GM21529 (cell line): Measurements from ENCODE around the gene C4B.
"Not testable (repeated sequence)": the region's sequence is repeated elsewhere in the genome, so short reads cannot be mapped to it uniquely, and the experiment has no call there.

Experiments
- ATAC-seq: cut with Tn5 transposase; IDR thresholded peaks from one replicate; pipeline ENCODE4 v1.9.1; 2021; ENCODE audit not compliant: unreplicated experiment

Gene C4B

GRCh38 chr6:32049736-32050135, 35.1 kb downstream of the C4B start:
- not testable (repeated sequence) for ATAC-seq

GRCh38 chr6:32050562-32050961, 36.0 kb downstream of the C4B start:
- ATAC-seq = no peak

- ATAC-seq = not testable (repeated sequence)
These were observed 38.0 kb downstream of the C4B start for GRCh38 chr6:32052626-32053025.

DNA sequence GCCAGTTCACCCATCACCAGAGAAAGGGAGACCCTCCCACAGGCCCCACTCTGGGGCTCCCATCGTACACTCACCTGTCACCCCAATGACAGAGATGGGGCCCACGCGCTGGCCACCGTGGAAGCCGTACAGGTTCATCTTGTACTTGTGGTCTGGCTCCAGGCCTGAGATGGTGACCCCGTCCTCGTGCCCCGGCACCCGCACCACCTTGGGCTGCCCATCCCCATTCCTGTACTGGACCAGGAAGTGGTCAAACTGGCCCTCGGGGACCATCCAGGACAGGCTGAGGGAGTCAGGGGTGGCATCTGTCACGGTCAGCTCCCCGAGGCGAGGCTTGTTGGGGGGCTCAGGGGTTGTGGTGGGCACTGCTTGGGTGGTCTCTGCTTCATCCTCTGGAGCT, 38.7 kb downstream of the C4B start:
- ATAC-seq = not testable (repeated sequence)

DNA sequence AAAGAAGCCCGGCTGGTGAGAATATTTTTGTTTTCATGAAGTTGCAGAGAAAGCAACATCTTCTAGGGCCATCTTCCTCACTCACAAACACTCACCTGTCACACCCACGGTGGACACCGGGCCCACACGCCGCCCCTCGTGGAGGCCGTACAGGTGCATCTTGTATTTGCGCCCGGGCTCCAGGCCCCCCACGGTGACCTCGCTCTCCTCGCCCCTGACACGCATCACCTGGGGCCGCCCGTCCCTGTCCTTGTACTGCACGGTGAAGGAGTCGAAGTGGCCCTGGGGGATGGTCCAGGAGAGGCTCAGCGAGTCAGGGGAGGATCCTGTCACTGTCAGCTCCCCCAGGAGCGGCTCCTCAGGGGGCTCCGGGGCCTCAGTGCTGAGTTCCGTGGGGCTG, 41.2 kb downstream of the C4B start:
- not testable (repeated sequence) for ATAC-seq

DNA sequence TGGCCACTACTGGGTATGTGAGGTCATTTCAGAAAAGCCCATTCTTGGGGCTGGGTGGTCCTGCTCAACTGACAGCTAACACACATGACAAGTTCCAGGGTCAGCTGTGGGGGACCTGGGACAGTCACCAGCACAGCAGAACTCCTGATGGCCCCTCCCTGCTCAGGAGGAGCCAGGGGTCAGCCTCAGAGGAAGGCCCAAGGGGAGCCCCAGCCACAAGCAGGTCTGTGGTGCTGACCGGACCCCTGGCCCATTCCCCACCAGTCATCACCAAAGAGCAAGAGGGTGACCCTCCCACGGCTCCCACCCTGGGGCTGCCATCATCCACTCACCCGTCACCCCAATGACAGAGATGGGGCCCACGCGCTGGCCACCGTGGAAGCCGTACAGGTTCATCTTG, 41.7 kb downstream of the C4B start:
- no peak for ATAC-seq

GRCh38 chr6:32057966-32058365, 43.4 kb downstream of the C4B start:
- ATAC-seq = no peak

DNA sequence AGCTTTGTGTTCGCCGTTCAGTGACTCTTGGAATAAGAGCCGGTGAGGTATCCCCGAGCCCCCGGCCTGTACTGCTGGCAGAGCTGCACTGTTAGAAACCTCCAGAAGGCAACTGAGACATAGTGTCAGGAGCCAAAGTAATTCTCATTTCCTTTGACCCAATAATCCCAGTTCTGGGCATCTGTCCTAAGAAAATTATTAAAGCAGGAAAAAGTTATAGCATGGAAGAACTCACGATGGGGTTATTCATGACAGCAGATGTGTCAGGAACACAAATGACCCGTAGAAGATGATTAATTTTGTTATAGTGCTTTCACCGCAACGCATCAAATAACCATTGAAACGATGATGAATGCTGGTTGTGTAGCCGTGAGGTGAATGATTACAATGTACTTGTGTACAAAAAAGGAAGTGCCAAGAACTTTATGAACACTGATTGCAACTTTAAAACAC, 43.9 kb downstream of the C4B start:
- no peak for ATAC-seq

GRCh38 chr6:32060966-32061655, 46.5 kb downstream of the C4B start:
- ATAC-seq = no peak

DNA sequence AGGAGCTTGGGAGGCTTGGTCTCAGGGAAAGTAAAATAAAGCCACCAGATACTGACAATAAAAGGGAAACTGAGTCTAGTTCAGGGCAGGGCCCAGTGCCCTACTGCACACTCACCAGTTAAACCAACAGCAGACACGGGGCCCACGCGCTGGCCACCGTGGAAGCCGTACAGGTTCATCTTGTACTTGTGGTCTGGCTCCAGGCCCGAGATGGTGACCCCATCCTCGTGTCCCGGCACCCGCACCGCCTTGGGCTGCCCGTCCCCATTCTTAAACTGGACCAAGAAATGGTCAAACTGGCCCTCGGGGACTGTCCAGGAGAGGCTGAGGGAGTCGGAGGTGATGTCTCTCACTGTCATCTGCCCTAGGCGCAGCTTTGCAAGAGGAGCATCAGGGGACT, 50.1 kb downstream of the C4B start:
- no peak for ATAC-seq

GRCh38 chr6:32067521-32067920, 52.9 kb downstream of the C4B start:
- ATAC-seq = not testable (repeated sequence)

- ATAC-seq = not testable (repeated sequence)
These were observed 53.7 kb downstream of the C4B start for GRCh38 chr6:32068315-32068714.

DNA sequence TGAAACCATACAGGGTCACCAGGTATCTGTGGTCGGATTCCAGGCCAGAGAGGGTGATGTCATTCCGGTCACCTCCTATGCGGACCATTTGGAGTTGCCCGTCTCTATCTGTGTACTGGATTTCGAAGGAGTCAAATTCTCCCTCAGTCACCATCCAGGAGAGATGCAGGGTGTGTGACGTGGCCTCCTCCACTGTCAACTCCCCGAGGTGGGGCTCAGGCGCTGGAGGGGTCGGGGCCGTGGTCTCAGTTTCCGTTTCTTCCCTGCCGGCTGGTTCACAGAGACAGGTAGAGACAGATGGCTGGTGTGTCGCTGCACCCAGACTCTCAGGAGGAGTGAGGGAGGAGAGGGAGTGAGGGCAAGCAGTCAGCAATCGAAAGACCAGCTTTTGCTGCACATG, 54.3 kb downstream of the C4B start:
- no peak for ATAC-seq

GRCh38 chr6:32069460-32069859, 54.9 kb downstream of the C4B start:
- ATAC-seq = no peak

DNA sequence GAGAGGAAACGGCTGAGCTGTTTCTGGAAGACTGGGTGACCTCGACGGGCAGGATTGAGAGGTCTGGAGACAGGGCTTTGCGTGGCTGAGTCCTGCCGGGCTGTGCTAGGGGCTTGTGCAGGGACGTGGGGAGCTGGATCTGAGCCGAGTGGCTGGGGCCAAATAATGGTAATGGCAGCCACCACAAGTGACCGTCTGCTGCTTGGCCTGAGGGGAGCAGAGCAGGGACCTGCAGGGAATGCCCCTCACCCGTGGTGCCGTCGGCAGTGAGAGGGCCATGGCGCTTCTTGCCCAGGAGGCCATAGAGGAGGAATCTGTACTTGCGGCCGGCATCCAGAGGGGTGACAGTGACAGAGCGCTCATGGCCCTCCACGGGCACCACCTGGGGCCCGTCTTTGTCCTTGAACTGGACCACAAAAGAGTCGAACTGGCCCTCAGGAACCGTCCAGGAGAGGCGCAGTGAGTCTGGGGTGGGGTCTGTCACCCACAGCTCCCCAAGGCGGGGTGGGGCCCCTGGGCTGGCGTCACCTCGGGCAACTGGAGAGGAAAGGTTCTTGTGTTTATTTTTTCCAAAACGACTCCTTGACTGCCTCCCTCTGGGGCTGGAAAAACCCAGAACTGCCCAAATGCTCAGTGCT, 55.4 kb downstream of the C4B start:
- ATAC-seq = no peak

DNA sequence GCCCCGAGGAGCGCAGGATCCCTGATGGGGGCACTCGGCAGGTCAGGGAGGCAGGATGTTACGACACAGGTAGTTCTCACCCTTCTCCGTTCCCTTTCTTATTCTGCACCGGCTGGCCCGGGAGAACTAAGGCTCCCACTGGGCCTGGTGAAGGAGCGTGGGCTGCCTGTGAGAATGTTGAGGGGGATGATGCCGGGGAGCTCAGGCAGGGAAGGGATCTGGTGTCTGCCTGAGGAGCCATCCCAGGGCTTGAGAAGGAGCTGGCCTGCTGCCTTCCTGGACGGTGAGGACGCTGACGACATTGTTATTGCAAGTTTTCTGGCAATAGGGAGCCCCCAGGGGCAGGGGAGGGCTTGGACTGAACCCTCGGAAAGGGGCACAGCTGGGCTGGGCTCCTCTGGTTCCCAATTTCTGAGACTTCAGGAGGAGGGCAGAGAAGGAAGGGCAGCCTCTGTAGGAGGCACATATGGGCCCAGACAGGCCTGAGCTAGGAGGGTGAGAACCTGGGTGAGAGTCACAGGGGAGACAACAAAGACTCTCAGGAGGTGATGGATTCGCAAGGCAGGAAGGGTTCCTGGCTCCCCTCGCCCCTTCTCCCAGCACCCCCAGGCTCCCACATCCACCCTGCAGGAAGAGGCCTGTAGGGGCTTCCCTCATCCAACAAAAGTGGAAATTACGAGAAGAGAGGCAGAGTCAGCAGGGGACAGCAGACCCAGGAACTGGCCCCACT, 56.4 kb downstream of the C4B start:
- no peak for ATAC-seq

DNA sequence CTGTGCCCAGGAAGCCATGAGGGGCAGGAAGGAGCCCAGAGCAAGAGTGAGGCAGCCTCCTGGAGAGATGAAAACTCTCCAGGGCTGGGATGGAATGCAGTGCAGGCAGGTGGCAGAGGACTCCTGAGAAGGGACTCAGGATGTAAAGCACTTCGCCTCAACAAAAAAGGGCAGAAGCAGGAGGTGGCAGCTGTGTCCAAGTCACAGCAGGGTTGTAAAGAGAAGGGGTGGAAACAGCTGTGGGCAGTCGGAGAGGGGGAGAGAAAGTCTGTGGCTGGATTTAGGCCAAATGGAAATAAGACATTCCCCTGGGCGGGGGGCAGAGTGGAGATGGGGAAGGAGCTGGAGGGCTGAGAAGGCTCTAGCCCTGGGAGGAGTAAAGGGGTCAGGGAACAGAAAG, 58.5 kb downstream of the C4B start:
- ATAC-seq = no peak

- ATAC-seq = no peak
These were observed 59.0 kb downstream of the C4B start for GRCh38 chr6:32073613-32074012.

DNA sequence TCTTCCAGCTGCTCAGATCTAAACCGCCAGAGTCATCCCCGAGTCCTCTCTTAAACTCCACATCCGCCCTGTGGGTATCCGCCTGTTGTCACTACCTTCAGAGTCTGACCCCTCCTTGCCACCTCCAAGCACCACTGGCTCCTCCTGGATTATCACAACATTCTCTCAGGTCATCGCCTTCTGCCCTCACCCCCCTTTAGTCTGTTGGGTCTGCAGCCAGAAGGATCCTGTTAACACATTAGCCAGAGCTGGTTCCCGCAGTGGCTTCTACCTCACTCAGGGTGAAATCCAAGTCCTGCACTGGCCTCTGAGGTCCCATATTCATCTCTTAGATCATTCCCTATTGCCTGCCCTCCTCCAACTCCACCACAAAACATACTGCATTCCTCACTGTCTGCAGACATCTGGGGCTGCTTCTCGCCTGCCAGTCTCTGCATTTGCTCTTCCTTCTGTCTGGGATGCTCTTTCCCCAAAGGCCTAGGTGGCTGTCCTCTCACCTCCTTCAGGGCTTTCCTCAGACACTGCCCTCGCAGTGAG, 60.5 kb downstream of the C4B start:
- ATAC-seq = no peak

DNA sequence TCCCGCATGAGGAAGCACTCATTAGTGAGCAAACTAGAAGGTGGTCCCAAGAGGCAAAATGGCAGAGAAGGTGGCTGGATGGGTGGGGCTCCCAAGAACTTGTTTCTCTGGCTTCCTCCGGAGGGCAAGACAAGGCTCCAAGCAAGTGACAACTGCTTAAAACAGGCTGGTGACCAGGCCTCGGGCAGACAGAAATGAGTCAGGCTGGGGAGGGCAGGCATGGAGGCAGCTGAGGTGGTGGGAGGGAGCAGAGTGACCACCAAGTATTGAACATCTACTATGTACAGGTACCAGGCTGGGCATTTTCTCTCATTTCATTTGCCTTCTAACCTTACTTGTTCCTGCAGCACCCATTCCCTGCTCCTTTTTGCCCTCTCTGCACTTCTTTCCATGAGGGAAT, 61.2 kb downstream of the C4B start:
- no peak for ATAC-seq

DNA sequence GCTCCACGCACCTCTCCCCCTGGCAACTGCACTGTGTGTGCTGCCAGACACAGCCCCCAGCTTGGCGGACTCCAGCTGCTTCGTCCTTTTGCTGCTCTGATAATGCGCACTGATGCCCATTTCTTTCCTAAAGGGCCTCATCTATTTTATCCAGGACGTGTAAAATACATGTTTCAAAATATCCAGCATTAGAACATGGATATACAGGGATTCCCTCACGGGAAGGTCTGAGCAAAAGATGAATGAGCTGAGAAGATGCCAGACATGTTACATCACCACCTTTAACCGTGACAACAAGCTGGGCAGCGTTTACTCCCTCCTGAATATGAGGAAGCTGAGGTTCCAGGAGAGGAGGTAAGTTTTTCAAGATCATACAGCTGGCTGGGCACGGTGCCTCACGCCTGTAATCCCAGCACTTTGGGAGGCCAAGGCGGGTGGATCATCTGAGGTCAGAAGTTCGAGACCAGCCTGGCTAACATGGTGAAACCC, 61.8 kb downstream of the C4B start:
- no peak for ATAC-seq
